GM18517 (cell line): Measurements from ENCODE around the gene VCAM1.

Source experiments
- ATAC-seq: cut with Tn5 transposase; IDR thresholded peaks from one replicate; pipeline ENCODE4 v1.9.1; 2021; ENCODE audit warnings: mild to moderate bottlenecking, moderate library complexity; ENCODE audit not compliant: unreplicated experiment

The VCAM1 gene

GRCh38 chr1:100722221-100722620 lies 2.7 kb downstream of the VCAM1 start:
- no peak for ATAC-seq

DNA sequence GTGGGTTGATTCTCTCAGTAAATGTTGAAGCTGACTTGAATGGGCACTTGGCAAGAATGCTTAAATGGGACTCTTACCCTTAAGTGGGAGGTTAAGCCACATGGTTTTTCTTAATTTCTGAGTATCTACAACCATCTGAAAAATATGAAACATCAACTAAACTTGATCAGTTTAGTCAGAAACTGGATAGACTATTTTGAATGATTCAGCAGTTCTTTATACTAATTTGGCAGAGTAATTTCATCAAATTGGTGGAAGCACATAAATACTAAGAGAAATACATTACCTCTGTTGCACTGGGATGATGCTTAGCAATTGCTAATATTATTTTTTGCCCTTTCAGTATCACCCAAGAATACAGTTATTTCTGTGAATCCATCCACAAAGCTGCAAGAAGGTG lies 4.7 kb downstream of the VCAM1 start:
- no peak for ATAC-seq

GRCh38 chr1:100730130-100730529 lies 10.6 kb downstream of the VCAM1 start:
- ATAC-seq: no peak

DNA sequence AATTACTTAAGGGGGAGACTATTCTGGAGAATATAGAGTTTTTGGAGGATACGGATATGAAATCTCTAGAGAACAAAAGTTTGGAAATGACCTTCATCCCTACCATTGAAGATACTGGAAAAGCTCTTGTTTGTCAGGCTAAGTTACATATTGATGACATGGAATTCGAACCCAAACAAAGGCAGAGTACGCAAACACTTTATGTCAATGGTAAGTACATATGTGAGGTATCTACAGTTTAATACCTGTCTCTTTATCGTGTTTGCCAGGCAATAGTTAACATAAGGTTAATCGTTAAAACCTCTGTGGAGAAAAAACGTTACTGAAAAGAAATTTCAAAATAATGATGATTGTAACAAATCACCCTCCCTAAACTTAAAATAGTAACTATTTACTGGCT lies 11.8 kb downstream of the VCAM1 start:
- ATAC-seq: no peak

DNA sequence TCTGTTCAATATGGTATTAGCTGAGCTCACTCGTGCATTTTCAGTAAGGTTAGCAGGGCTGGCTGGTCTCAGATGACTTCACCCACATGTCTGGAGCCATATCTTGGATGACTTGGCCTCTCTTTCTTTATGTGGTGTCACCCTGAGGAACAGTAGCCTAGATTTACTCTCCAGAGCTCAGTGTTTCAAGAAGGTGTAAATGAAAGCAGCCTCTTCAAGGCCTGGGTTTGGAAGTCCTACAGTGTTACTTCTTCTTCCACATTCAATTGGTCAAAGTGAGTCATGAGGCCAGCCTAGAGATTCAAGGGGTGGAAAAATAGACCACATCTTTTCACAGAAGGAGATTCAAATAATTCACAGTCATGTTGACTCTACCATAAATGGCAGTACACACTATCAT lies 12.2 kb downstream of the VCAM1 start:
- no peak for ATAC-seq

GRCh38 chr1:100734676-100735075 lies 15.1 kb downstream of the VCAM1 start:
- no peak for ATAC-seq

DNA sequence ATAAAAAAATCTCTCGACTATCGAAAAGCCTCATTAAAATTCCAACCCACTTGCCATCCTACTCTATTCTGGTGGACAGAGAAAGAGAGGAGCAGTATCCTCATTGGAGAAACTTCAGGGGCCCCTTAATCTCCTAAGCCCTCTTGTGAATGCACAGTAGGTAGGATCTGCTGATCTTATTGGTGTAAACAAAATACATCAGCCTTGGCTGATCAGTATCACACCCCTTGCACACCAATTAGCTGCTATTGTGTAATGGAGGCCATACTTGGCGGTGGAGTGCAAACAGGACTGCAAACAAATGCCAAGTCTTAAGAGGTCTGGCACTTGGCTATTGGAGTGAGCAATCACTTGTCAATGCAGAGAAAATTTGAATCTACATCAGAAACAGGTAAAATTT lies 15.7 kb downstream of the VCAM1 start:
- no peak for ATAC-seq

GRCh38 chr1:100736324-100736723 lies 16.8 kb downstream of the VCAM1 start:
- ATAC-seq: no peak

GRCh38 chr1:100736746-100737145 lies 17.2 kb downstream of the VCAM1 start:
- ATAC-seq: no peak

DNA sequence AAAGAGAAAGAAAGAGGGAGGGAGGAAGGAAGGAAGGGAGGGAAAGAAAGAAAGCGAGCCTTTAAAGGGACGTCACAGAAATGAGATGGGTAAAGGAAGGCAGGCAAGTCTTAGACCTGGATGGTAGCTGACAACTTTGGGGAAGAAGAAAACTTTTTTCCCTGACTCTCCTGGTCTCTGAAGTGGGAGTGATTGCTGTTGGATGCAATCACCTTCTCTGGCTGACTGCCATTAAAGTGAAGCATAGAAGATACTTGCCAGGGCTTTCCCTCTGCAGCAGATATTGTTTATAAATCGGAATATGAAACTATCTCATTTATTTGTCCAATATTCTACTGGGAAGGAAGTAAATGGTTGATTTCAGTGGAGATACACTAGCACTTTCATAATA lies 27.0 kb downstream of the VCAM1 start:
- no peak for ATAC-seq

GRCh38 chr1:100747771-100748170 lies 28.2 kb downstream of the VCAM1 start:
- ATAC-seq: no peak

DNA sequence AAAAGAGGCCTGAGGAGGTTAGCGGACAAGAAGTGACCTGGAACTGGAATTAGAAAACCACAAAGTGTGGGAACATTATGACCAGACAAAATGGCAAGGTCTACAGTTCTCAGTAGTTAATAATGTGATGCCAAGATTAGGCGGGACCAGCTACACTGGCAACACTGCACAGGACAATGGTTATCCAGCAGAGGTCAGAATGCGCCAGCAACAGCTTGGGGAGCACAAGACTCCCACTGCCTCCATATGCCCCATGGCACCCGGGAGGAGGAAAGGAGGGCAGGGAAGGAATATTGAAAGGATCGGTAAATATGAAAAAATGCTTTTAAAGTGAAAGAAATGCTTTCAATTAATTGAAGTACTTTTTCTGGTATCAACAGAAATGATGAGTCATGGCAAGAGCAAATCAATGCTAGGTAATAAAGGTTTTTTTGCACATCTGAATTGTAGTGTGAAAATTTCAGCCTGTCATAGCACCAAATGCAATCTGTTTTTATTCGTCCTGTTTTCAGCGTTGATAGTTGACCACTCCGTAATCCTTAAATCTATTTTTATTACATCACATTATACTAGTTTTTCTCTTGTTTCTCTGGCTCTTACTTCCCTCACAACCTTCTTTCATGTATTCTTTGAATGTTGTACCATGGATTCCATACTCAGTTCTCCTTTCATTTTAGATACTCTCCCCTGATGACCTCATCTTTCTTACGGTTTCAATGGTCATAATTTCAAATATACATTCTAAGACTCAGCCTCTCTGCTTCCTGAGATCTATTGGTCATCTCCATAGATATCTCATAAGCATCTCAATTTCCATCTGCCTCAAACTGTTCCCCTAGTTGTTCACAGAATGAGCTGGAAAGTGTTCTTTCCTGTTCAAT lies 30.7 kb downstream of the VCAM1 start:
- ATAC-seq: no peak

DNA sequence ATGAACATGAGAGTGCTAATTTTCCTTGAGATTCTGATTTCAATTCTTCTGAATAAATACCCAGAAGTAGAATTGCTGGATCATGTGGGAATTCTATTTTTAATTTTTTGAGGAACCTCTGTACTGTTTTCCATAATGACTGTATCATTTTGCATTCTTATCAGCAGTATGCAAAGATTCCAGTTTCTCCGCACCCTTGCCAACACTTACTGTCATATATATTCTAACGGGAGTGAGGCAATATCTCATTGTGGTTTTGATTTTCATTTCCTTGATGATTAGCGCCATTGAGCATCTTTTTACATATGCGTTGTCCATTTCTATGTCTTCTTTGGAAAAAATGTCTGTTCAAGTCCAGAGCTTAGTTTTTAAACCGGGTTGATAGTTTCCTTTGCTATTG lies 33.2 kb downstream of the VCAM1 start:
- no peak for ATAC-seq

DNA sequence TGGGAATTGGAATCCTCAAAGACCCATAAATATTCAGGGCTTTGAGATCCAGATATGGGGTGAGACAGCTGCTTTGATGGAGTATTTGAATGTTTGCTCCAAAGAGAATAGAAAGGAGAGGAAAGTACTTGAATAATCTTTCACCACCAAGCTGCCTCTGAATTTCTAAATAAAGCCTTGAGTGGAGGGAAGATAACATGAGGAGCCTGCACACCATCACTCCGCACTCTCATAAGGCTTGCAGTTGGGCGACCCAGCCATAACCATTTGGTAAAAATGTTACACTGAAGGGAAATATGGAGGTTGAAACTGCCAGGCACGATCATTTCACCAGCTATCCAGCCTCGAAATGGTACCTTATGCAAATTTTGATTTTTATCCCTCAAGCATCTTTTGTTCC lies 38.4 kb downstream of the VCAM1 start:
- ATAC-seq: no peak

GRCh38 chr1:100759188-100759587 lies 39.6 kb downstream of the VCAM1 start:
- ATAC-seq: no peak

DNA sequence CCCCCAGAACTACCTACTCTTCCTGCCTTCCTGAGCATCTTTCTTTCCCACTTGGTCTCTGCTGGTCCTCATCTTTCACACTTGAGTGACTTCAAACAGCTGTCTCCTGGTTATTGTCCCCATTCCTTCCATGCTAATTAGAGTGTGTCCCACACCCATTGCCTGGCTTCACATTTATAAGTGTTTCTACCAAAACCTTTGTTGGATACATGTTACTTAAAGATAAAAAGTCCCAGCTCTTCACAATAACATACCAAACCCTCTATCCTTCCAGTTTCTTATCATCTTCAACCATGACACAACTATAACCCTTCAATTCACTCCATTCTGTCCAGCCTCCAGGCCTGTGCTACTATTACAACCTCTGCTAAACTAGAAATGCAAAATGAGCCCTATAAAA lies 41.0 kb downstream of the VCAM1 start:
- no peak for ATAC-seq

- no peak for ATAC-seq
Observed at GRCh38 chr1:100762461-100762860, 42.9 kb downstream of the VCAM1 start.

GRCh38 chr1:100767176-100767890 lies 47.8 kb downstream of the VCAM1 start:
- no peak for ATAC-seq

- no peak for ATAC-seq
Observed at GRCh38 chr1:100769323-100769722, 49.8 kb downstream of the VCAM1 start.

DNA sequence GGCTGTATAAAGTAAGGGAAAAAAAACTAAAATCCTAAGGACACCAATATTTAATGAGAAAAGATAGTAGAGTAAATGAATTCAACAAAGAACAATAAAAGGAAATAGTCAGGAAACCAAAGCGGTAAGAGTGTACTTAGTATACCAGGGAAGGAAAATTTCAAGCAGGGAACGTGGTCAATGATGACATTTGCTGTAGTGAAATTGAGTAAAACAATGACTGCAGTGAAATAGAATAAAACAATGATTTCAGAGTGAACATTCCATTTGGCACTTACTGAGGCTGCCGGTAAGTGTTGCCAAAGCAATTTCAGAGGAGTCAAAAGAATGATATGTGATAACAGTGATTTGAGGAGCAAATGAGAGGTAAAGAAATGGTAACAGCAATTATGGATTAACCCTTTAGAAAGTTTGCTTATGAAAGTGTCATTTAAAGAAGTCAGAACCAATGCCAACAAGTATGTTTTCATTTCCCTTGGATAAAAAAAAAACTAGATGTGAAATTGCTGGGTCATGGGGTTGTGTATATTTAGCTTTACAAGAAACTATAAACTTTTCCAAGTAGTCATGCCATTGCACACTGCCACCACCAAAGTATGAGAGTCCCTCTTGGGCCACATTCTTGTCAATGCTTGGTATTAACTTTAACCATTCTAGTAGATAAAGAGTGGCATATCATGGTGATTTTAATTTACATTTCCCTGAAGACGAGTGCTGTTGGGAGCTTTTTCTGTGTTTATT lies 50.5 kb downstream of the VCAM1 start:
- ATAC-seq: no peak

- no peak for ATAC-seq
Observed at GRCh38 chr1:100773444-100773843, 53.9 kb downstream of the VCAM1 start.

DNA sequence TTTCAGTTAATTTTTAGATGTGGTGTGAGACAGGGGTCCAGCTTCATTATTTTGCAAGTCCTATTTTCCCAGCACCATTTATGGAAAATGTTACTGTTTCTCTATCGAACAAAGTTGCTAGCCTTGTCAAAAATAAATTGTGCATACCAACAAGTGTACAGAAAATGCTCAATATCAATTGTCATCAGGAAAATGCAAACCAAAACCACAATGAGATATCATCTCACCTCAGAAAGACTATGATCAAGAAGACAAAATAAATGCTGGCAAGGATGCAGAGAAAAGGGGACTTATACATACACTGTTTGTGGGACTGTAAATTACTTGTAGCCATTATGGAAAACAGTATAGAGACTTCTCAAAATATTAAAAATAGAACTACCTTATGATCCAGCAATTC lies 54.8 kb downstream of the VCAM1 start:
- no peak for ATAC-seq
